T-helper 2 cell treated with Interferon-gamma antibody and Interleukin-4, amounts not matched to agents 5 μg/mL and 100 μg/mL, for 36 hours (primary cell): ENCODE data around the gene LARP7.
"Not testable (repeated sequence)": the region's sequence is repeated elsewhere in the genome, so short reads cannot be mapped to it uniquely, and the experiment has no call there.

Source experiments
- DNase-seq: peaks from one replicate; pipeline ENCODE4 v3.0.0; 2021; ENCODE audit warnings: low spot score
- H3K27ac Mint-ChIP-seq: one replicate; pipeline ENCODE4 v1.8.0; 2021; ENCODE audit warnings: mild to moderate bottlenecking, mixed read lengths
- H3K27me3 Mint-ChIP-seq: one replicate; pipeline ENCODE4 v1.8.0; 2021; ENCODE audit warnings: low read depth, mixed read lengths
- H3K36me3 Mint-ChIP-seq: one replicate; pipeline ENCODE4 v1.8.0; 2021; ENCODE audit warnings: low read depth, mixed read lengths
- H3K4me1 Mint-ChIP-seq: one replicate; pipeline ENCODE4 v1.8.0; 2021; ENCODE audit warnings: low read depth, mixed read lengths
- H3K4me3 Mint-ChIP-seq: one replicate; pipeline ENCODE4 v1.8.0; 2022; ENCODE audit warnings: mild to moderate bottlenecking, moderate library complexity, mixed read lengths
- H3K9me3 Mint-ChIP-seq: one replicate; pipeline ENCODE4 v1.8.0; 2021; ENCODE audit warnings: mixed read lengths

LARP7 gene

GRCh38 chr4:112644595-112645535 is 7.9 kb downstream of the LARP7 start:
- not testable (repeated sequence) for H3K9me3 Mint-ChIP-seq, H3K27ac Mint-ChIP-seq, H3K4me3 Mint-ChIP-seq, H3K27me3 Mint-ChIP-seq, DNase-seq
- H3K4me1 Mint-ChIP-seq, result peaks cover 17% of the 10 kb centered on the region
- peaks cover 31% of the 10 kb centered on the region for H3K36me3 Mint-ChIP-seq

GRCh38 chr4:112645541-112646329 is 8.8 kb downstream of the LARP7 start:
- Mint-ChIP-seq H3K36me3 (peaks cover 32% of the 10 kb centered on the region), H3K27ac (no peak overlapping the region), H3K27me3 (no peaks in the 10 kb centered on the region), H3K9me3 (no peaks in the 10 kb centered on the region), H3K4me1 (peaks cover 15% of the 10 kb centered on the region), H3K4me3 (no peak overlapping the region)
- DNase-seq, result no peak

- no peak for DNase-seq
- peak overlapping the region; percentile 17 for H3K27ac Mint-ChIP-seq
- no peak overlapping the region for H3K4me3 Mint-ChIP-seq
- peaks cover 31% of the 10 kb centered on the region for H3K36me3 Mint-ChIP-seq
- no peaks in the 10 kb centered on the region for H3K27me3 Mint-ChIP-seq
- H3K4me1 Mint-ChIP-seq, result peaks cover 8% of the 10 kb centered on the region
- H3K9me3 Mint-ChIP-seq, result no peaks in the 10 kb centered on the region
Measured at GRCh38 chr4:112646632-112647537, 9.9 kb downstream of the LARP7 start.

GRCh38 chr4:112647785-112648184 is 10.8 kb downstream of the LARP7 start:
- H3K9me3 Mint-ChIP-seq, result no peaks in the 10 kb centered on the region
- no peak overlapping the region for H3K4me3 Mint-ChIP-seq
- H3K27ac Mint-ChIP-seq, result no peak overlapping the region
- H3K4me1 Mint-ChIP-seq, result peaks cover 5% of the 10 kb centered on the region
- no peaks in the 10 kb centered on the region for H3K27me3 Mint-ChIP-seq
- H3K36me3 Mint-ChIP-seq, result peaks cover 35% of the 10 kb centered on the region
- DNase-seq, result no peak

- H3K9me3 Mint-ChIP-seq, result no peaks in the 10 kb centered on the region
- H3K27me3 Mint-ChIP-seq, result no peaks in the 10 kb centered on the region
- H3K4me1 Mint-ChIP-seq, result no peaks in the 10 kb centered on the region
- peaks cover 31% of the 10 kb centered on the region for H3K36me3 Mint-ChIP-seq
- H3K27ac Mint-ChIP-seq, result no peak overlapping the region
- H3K4me3 Mint-ChIP-seq, result no peak overlapping the region
- no peak for DNase-seq
Measured at GRCh38 chr4:112648263-112649054, 11.5 kb downstream of the LARP7 start.

GRCh38 chr4:112649055-112649408 is 12.1 kb downstream of the LARP7 start:
- no peaks in the 10 kb centered on the region for H3K27me3 Mint-ChIP-seq
- H3K36me3 Mint-ChIP-seq, result peaks cover 31% of the 10 kb centered on the region
- no peaks in the 10 kb centered on the region for H3K4me1 Mint-ChIP-seq
- H3K27ac Mint-ChIP-seq, result no peak overlapping the region
- no peak overlapping the region for H3K4me3 Mint-ChIP-seq
- no peaks in the 10 kb centered on the region for H3K9me3 Mint-ChIP-seq
- no peak for DNase-seq

- DNase-seq, result no peak
- H3K4me1 Mint-ChIP-seq, result no peaks in the 10 kb centered on the region
- H3K27me3 Mint-ChIP-seq, result no peaks in the 10 kb centered on the region
- no peaks in the 10 kb centered on the region for H3K9me3 Mint-ChIP-seq
- H3K4me3 Mint-ChIP-seq, result no peak overlapping the region
- H3K27ac Mint-ChIP-seq, result no peak overlapping the region
- H3K36me3 Mint-ChIP-seq, result peaks cover 32% of the 10 kb centered on the region
Measured at GRCh38 chr4:112650332-112650731, 13.4 kb downstream of the LARP7 start.

- no peaks in the 10 kb centered on the region for H3K9me3 Mint-ChIP-seq
- no peak for DNase-seq
- H3K27ac Mint-ChIP-seq, result no peak overlapping the region
- H3K4me1 Mint-ChIP-seq, result no peaks in the 10 kb centered on the region
- no peak overlapping the region for H3K4me3 Mint-ChIP-seq
- peaks cover 30% of the 10 kb centered on the region for H3K36me3 Mint-ChIP-seq
- no peaks in the 10 kb centered on the region for H3K27me3 Mint-ChIP-seq
Measured at GRCh38 chr4:112651641-112652040, 14.7 kb downstream of the LARP7 start.

- no peak for DNase-seq
- Mint-ChIP-seq H3K4me3 (no peak overlapping the region), H3K4me1 (no peaks in the 10 kb centered on the region), H3K27me3 (no peaks in the 10 kb centered on the region), H3K27ac (no peak overlapping the region), H3K9me3 (no peaks in the 10 kb centered on the region), H3K36me3 (peaks cover 27% of the 10 kb centered on the region)
Measured at GRCh38 chr4:112652216-112652615, 15.3 kb downstream of the LARP7 start.

GRCh38 chr4:112655270-112655669 is 18.3 kb downstream of the LARP7 start:
- H3K4me3 Mint-ChIP-seq, result no peak overlapping the region
- peaks cover 27% of the 10 kb centered on the region for H3K36me3 Mint-ChIP-seq
- no peak for DNase-seq
- H3K27me3 Mint-ChIP-seq, result no peaks in the 10 kb centered on the region
- no peaks in the 10 kb centered on the region for H3K9me3 Mint-ChIP-seq
- no peak overlapping the region for H3K27ac Mint-ChIP-seq
- no peaks in the 10 kb centered on the region for H3K4me1 Mint-ChIP-seq

- H3K27me3 Mint-ChIP-seq, result not testable (repeated sequence)
- peaks cover 24% of the 10 kb centered on the region for H3K36me3 Mint-ChIP-seq
Measured at GRCh38 chr4:112656115-112656514, 19.2 kb downstream of the LARP7 start.

GRCh38 chr4:112664611-112665010 is 27.7 kb downstream of the LARP7 start:
- no peak for DNase-seq
- Mint-ChIP-seq H3K4me3 (no peak overlapping the region), H3K9me3 (no peaks in the 10 kb centered on the region), H3K27me3 (no peaks in the 10 kb centered on the region), H3K27ac (no peak overlapping the region), H3K4me1 (peaks cover 3% of the 10 kb centered on the region), H3K36me3 (no peaks in the 10 kb centered on the region)

More at GRCh38 chr4:112656115-112656514, 19.2 kb downstream of the LARP7 start:
- not testable (repeated sequence) for H3K27ac Mint-ChIP-seq, H3K4me3 Mint-ChIP-seq, DNase-seq, H3K4me1 Mint-ChIP-seq, H3K9me3 Mint-ChIP-seq

- Mint-ChIP-seq H3K4me3 (no peak overlapping the region), H3K27me3 (no peaks in the 10 kb centered on the region), H3K27ac (no peak overlapping the region), H3K4me1 (no peaks in the 10 kb centered on the region), H3K9me3 (no peaks in the 10 kb centered on the region), H3K36me3 (no peaks in the 10 kb centered on the region)
- DNase-seq, result no peak
Measured at GRCh38 chr4:112668131-112668530, 31.2 kb downstream of the LARP7 start.
